Neural crest cell (in vitro differentiated cells): ENCODE results near the gene CORO6. TPM values are rescaled to one million over a fixed set of nuclear protein-coding genes. Genes with fewer than 3 reads are reported as not detected.
A peak's percentile ranks its signal among the peaks of the same experiment; 100 is the strongest.

Experiments
- DNase-seq: peaks from one replicate; pipeline ENCODE4 v3.0.0; 2021; ENCODE audit warnings: low read depth, mixed read lengths, low spot score
- H3K27ac Mint-ChIP-seq: one replicate; pipeline ENCODE4 v1.8.0; 2021; ENCODE audit warnings: mild to moderate bottlenecking, mixed read lengths; ENCODE audit not compliant: unreplicated experiment
- H3K27me3 Mint-ChIP-seq: 2 replicates; pipeline ENCODE4 v1.8.0; 2021; ENCODE audit warnings: low read depth, mild to moderate bottlenecking, mixed read lengths
- H3K36me3 Mint-ChIP-seq: 2 replicates; pipeline ENCODE4 v1.8.0; 2021; ENCODE audit warnings: low read depth, mild to moderate bottlenecking, mixed read lengths
- H3K4me1 Mint-ChIP-seq: 2 replicates; pipeline ENCODE4 v1.8.0; 2021; ENCODE audit warnings: mixed read lengths
- H3K4me3 Mint-ChIP-seq: one replicate; pipeline ENCODE4 v1.8.0; 2021; ENCODE audit warnings: mild to moderate bottlenecking, mixed read lengths
- H3K9me3 Mint-ChIP-seq: 2 replicates; pipeline ENCODE4 v1.8.0; 2021; ENCODE audit warnings: mixed read lengths
- CTCF ChIP-seq: fragments of 200-600 bp; sonication (generic); conservative IDR thresholded peaks from 2 replicates; pipeline ENCODE4 v1.5.0; 2021; ENCODE audit warnings: antibody characterized with exemption, mild to moderate bottlenecking
- long read RNA-seq: library from polyadenylated mRNA; unstranded; transcript quantifications from one replicate; pipeline ENCODE4 v2.0.0, GENCODE V29; 2020
- total RNA-seq: library from RNA; stranded (reverse); gene quantifications from 2 replicates; pipeline ENCODE4 v1.2.1, GENCODE V29; 2021

The CORO6 gene
- 2.7 and 3.1 TPM in 2 replicates for total RNA-seq
- long read RNA-seq: 0 reads

GRCh38 chr17:29622337-29623282 lies at the start of gene CORO6:
CORO6 (minus strand) TSS chr17:29622912; CDS start chr17:29621421, 1,491 bp downstream.
- TF ChIP-seq CTCF: no peak
- Mint-ChIP-seq H3K27ac (no peak within 1 kb of the TSS), H3K4me1 (peaks cover 9% of the 10 kb centered on the region), H3K27me3 (peaks cover 59% of the 10 kb centered on the region), H3K4me3 (peak within 1 kb of the TSS; percentile 87), H3K9me3 (no peaks in the 10 kb centered on the region), H3K36me3 (no peaks in the 10 kb centered on the region)
- peak; percentile 75 for DNase-seq

- Mint-ChIP-seq H3K27ac (peak overlapping the region; percentile 36), H3K4me3 (no peak overlapping the region), H3K4me1 (no peaks in the 10 kb centered on the region), H3K36me3 (peaks cover 13% of the 10 kb centered on the region), H3K9me3 (no peaks in the 10 kb centered on the region), H3K27me3 (no peaks in the 10 kb centered on the region)
- no peak for DNase-seq
- TF ChIP-seq CTCF: no peak
Measured at GRCh38 chr17:29671661-29672060, 48.9 kb upstream of the CORO6 start.

- Mint-ChIP-seq H3K4me3 (no peak overlapping the region), H3K9me3 (no peaks in the 10 kb centered on the region), H3K36me3 (peaks cover 18% of the 10 kb centered on the region), H3K27me3 (no peaks in the 10 kb centered on the region), H3K27ac (no peak overlapping the region), H3K4me1 (no peaks in the 10 kb centered on the region)
- no peak for TF ChIP-seq CTCF
- no peak for DNase-seq
Measured at GRCh38 chr17:29669266-29669665, 46.6 kb upstream of the CORO6 start.

- no peak overlapping the region for H3K4me3 Mint-ChIP-seq
- TF ChIP-seq CTCF: no peak
- H3K9me3 Mint-ChIP-seq: no peaks in the 10 kb centered on the region
- no peak overlapping the region for H3K27ac Mint-ChIP-seq
- peaks cover 18% of the 10 kb centered on the region for H3K36me3 Mint-ChIP-seq
- H3K4me1 Mint-ChIP-seq: no peaks in the 10 kb centered on the region
- DNase-seq: no peak
- no peaks in the 10 kb centered on the region for H3K27me3 Mint-ChIP-seq
Measured at GRCh38 chr17:29667969-29668368, 45.3 kb upstream of the CORO6 start.

- Mint-ChIP-seq H3K4me3 (no peak overlapping the region), H3K4me1 (no peaks in the 10 kb centered on the region), H3K9me3 (no peaks in the 10 kb centered on the region), H3K36me3 (peaks cover 17% of the 10 kb centered on the region), H3K27ac (no peak overlapping the region), H3K27me3 (no peaks in the 10 kb centered on the region)
- no peak for TF ChIP-seq CTCF
- DNase-seq: no peak
Measured at GRCh38 chr17:29665481-29665810, 42.7 kb upstream of the CORO6 start.
